Endothelial cell (in vitro differentiated cells): ENCODE results near the gene CNNM2. TPM values are rescaled to one million over a fixed set of nuclear protein-coding genes. Genes with fewer than 3 reads are reported as not detected.

Source experiments
- DNase-seq: peaks from one replicate; pipeline ENCODE4 v3.0.0; 2021; ENCODE audit warnings: low spot score
- H3K27ac Mint-ChIP-seq: one replicate; pipeline ENCODE4 v1.8.0; 2021; ENCODE audit warnings: mixed read lengths, inconsistent platforms; ENCODE audit not compliant: unreplicated experiment
- H3K27me3 Mint-ChIP-seq: one replicate; pipeline ENCODE4 v1.8.0; 2021; ENCODE audit warnings: mild to moderate bottlenecking, moderate library complexity, mixed read lengths, inconsistent platforms; ENCODE audit not compliant: unreplicated experiment
- H3K36me3 Mint-ChIP-seq: one replicate; pipeline ENCODE4 v1.8.0; 2021; ENCODE audit warnings: mild to moderate bottlenecking, low read depth, mixed read lengths, inconsistent platforms; ENCODE audit not compliant: unreplicated experiment
- H3K4me1 Mint-ChIP-seq: one replicate; pipeline ENCODE4 v1.8.0; 2021; ENCODE audit warnings: mild to moderate bottlenecking, mixed read lengths, inconsistent platforms; ENCODE audit not compliant: unreplicated experiment
- H3K4me3 Mint-ChIP-seq: one replicate; pipeline ENCODE4 v1.8.0; 2021; ENCODE audit warnings: mild to moderate bottlenecking, mixed read lengths, inconsistent platforms; ENCODE audit not compliant: unreplicated experiment
- H3K9me3 Mint-ChIP-seq: one replicate; pipeline ENCODE4 v1.8.0; 2021; ENCODE audit warnings: mixed read lengths, inconsistent platforms; ENCODE audit not compliant: unreplicated experiment
- total RNA-seq: library from RNA; stranded (reverse); fragmentation: NEBNext Ultra II Directional; extraction: Animal tissue kit (Norgen Biotek cat#: 25700); gene quantifications from one replicate; pipeline ENCODE4 v1.2.1, GENCODE V29; 2021; ENCODE audit not compliant: unreplicated experiment
- TF ChIP-seq, protein P1 (sequence below): fragments of 200-600 bp; sonication (generic); IDR thresholded peaks from one replicate; pipeline ENCODE4 v1.5.0; 2021; ENCODE audit warnings: antibody characterized with exemption; ENCODE audit not compliant: unreplicated experiment

The CNNM2 gene
- total RNA-seq, 1 donor from 2014 or later = 4.6 TPM

DNA sequence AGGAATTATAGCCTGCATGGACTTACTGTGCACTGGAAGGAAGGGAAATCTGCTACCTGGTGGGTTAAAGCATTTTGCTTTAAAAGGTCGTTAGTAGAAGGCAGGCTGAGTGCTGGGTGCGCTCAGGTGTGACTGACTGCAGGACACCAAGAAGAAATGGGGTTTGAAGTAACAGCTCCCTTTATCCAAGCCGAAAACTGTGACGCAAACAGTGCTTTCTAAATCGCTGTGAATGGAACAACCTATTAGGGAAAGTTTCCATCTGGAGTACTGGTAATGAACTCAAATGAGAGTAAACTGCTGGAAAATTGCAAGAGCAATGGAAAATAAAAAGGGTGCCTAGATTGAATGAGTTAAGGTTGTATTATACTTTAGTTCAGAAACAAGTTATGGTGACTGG, 95.3 kb downstream of the CNNM2 start:
- DNase-seq = no peak
- no peak overlapping the region for H3K4me3 Mint-ChIP-seq
- no peak overlapping the region for H3K27ac Mint-ChIP-seq
- no peaks in the 10 kb centered on the region for H3K36me3 Mint-ChIP-seq
- no peaks in the 10 kb centered on the region for H3K9me3 Mint-ChIP-seq
- TF ChIP-seq, protein P1, sequence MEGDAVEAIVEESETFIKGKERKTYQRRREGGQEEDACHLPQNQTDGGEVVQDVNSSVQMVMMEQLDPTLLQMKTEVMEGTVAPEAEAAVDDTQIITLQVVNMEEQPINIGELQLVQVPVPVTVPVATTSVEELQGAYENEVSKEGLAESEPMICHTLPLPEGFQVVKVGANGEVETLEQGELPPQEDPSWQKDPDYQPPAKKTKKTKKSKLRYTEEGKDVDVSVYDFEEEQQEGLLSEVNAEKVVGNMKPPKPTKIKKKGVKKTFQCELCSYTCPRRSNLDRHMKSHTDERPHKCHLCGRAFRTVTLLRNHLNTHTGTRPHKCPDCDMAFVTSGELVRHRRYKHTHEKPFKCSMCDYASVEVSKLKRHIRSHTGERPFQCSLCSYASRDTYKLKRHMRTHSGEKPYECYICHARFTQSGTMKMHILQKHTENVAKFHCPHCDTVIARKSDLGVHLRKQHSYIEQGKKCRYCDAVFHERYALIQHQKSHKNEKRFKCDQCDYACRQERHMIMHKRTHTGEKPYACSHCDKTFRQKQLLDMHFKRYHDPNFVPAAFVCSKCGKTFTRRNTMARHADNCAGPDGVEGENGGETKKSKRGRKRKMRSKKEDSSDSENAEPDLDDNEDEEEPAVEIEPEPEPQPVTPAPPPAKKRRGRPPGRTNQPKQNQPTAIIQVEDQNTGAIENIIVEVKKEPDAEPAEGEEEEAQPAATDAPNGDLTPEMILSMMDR = no peak
- peaks cover 1% of the 10 kb centered on the region for H3K27me3 Mint-ChIP-seq
- H3K4me1 Mint-ChIP-seq = peaks cover 11% of the 10 kb centered on the region

DNA sequence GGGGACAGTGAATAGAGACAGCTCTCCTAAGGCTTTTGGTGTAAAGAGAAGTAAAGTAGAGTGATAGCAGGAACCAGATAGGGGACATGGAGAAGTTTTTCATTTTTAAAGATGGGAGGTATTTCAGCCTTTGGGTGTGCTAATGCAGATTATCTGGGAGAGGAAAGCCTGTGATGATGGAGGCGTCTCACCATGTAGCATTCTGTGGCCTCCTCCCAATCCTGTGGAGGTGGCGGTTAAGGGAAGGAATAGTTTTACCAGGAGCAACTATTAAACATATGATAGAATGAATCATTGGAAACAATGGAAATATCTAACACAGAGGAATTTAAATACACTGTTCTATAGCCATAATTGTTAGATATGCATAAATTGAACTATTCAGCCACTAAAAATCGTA, 101.3 kb downstream of the CNNM2 start:
- no peak overlapping the region for H3K27ac Mint-ChIP-seq
- no peaks in the 10 kb centered on the region for H3K36me3 Mint-ChIP-seq
- peaks cover 3% of the 10 kb centered on the region for H3K27me3 Mint-ChIP-seq
- no peaks in the 10 kb centered on the region for H3K9me3 Mint-ChIP-seq
- DNase-seq = no peak
- peaks cover 13% of the 10 kb centered on the region for H3K4me1 Mint-ChIP-seq
- H3K4me3 Mint-ChIP-seq = no peak overlapping the region
- TF ChIP-seq, protein P1 = no peak

DNA sequence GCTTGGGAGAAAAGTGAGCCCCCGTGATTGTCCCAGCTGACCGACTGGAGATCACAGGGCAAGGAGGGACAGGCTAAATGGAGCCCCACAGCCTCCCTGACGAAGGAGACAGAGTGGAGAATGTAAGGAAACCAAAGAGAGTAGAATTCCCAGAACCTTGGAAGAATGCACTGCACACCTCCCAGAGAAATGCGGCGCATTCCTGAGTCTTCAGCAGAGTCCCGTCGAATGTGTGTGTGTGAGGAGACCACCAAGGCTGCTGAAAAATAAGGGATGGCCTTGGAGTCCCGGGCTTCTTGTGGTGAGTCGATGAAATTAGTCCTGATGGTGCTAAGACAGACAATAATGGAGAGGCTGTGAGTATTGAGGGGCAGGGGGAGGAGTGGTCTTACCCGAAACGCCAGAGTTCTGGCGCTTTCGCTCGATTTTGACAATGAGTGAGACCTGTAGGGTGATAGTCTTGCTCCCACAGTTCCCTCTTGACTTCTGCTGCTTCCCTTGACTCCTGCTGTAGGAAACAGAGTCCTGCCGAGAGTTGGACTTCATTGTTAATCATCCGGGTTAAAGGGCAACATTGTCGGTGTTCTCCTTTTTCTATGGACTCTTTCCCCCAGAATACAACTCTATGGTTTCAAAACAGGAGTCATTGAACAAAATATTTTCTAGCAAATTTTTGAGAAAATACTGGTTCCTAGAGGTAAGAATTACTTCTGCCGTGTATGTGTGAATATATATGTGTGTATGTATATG, 103.2 kb downstream of the CNNM2 start:
- DNase-seq = no peak
- H3K4me1 Mint-ChIP-seq = peaks cover 13% of the 10 kb centered on the region
- no peak overlapping the region for H3K27ac Mint-ChIP-seq
- peaks cover 3% of the 10 kb centered on the region for H3K27me3 Mint-ChIP-seq
- H3K4me3 Mint-ChIP-seq = no peak overlapping the region
- TF ChIP-seq, protein P1 = no peak
- H3K36me3 Mint-ChIP-seq = no peaks in the 10 kb centered on the region
- H3K9me3 Mint-ChIP-seq = no peaks in the 10 kb centered on the region

DNA sequence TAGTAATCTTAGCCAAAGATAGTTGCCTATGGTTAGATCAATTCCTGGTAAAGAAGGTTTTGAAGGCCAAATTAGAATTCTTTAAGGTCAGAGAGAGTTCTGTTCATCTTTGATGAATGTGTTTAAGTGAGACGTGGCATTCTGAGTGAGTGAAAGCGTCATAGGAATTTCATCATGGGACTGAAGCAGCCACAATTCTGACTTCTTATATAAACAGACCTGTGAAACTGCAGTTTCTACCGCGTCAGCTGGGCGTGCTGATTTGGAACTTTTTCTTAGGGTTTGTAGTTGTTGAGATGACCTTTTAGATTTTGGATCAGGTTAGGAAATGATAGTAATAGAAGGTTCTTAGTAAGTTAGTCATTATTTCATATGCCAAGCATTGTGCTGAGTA, 103.8 kb downstream of the CNNM2 start:
- no peak overlapping the region for H3K27ac Mint-ChIP-seq
- H3K4me3 Mint-ChIP-seq = no peak overlapping the region
- no peak for DNase-seq
- TF ChIP-seq, protein P1 = no peak
- peaks cover 12% of the 10 kb centered on the region for H3K4me1 Mint-ChIP-seq
- no peaks in the 10 kb centered on the region for H3K9me3 Mint-ChIP-seq
- no peaks in the 10 kb centered on the region for H3K36me3 Mint-ChIP-seq
- H3K27me3 Mint-ChIP-seq = peaks cover 1% of the 10 kb centered on the region

DNA sequence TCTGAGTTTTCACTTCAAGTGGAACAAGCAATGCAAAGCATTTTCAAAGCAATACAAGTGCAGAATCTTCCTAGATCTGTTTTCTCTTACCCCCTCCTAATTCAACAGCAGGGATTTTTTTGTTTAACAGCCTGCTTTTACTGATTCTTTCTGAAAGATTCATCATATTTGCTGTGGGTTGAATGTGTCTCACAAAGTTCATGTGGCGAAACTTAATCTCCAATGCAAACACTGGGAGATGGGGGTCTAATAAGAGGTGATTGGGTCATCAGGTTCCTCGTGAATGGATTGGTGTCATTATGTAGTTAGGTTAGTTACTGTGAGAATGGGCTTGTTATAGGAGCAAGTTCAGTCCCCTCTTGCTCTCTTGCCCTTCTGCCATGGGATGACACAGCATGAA, 107.6 kb downstream of the CNNM2 start:
- no peak for DNase-seq
- TF ChIP-seq, protein P1 = no peak
- peaks cover 11% of the 10 kb centered on the region for H3K4me1 Mint-ChIP-seq
- peaks cover 3% of the 10 kb centered on the region for H3K27me3 Mint-ChIP-seq
- H3K4me3 Mint-ChIP-seq = no peak overlapping the region
- no peaks in the 10 kb centered on the region for H3K36me3 Mint-ChIP-seq
- no peak overlapping the region for H3K27ac Mint-ChIP-seq
- H3K9me3 Mint-ChIP-seq = no peaks in the 10 kb centered on the region
